Measurements from ENCODE around the gene VILL. TPM values are rescaled to one million over a fixed set of nuclear protein-coding genes. Genes with fewer than 3 reads are reported as not detected.

VILL gene
- total RNA-seq, 1 donor from 2014 or later, result 3.2 TPM

- Mint-ChIP-seq H3K27me3 (ENCODE audit: unreplicated experiment) (peaks cover 7% of the 10 kb centered on the region), H3K9me3 (ENCODE audit: unreplicated experiment) (no peaks in the 10 kb centered on the region), H3K27ac (ENCODE audit: unreplicated experiment) (no peak overlapping the region), H3K4me3 (ENCODE audit: unreplicated experiment) (no peak overlapping the region), H3K4me1 (ENCODE audit: low read depth, unreplicated experiment) (no peaks in the 10 kb centered on the region), H3K36me3 (ENCODE audit: unreplicated experiment) (no peaks in the 10 kb centered on the region)
- DNase-seq, result no peak
- TF ChIP-seq CTCF (IDR thresholded peaks at IDR 0.05; ENCODE audit: partially characterized antibody, unreplicated experiment), result no peak
Observed at GRCh38 chr3:37988931-37989525, 1.6 kb upstream of the VILL start.

GRCh38 chr3:37989821-37990480, 635 bp upstream of the VILL start:
- Mint-ChIP-seq H3K4me3 (ENCODE audit: unreplicated experiment) (no peak overlapping the region), H3K36me3 (ENCODE audit: unreplicated experiment) (no peaks in the 10 kb centered on the region), H3K4me1 (ENCODE audit: low read depth, unreplicated experiment) (peaks cover 1% of the 10 kb centered on the region), H3K9me3 (ENCODE audit: unreplicated experiment) (no peaks in the 10 kb centered on the region), H3K27ac (ENCODE audit: unreplicated experiment) (no peak overlapping the region), H3K27me3 (ENCODE audit: unreplicated experiment) (peaks cover 7% of the 10 kb centered on the region)
- no peak for TF ChIP-seq CTCF (IDR thresholded peaks at IDR 0.05; ENCODE audit: partially characterized antibody, unreplicated experiment)
- DNase-seq, result no peak

DNA sequence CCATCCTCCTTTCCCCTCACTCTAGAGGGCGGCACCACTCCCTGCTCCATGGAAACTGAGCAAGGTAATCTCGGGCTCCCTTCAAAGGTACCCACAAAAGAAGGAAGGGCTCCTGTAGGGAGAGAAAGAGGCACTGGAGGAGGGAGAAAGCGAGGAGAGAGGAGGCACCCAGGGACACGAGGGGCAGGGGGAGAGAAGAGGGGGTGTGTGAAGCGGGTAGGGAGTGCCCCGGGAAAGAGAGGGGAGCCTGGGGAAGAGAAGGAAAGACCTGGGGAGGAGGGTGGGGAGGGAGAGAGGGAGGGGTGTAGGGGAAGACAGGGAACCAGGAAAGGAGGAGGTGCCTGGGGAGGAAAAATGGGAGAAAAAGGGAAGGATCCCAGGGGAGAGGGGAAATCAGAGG, 523 bp downstream of the VILL start:
- Mint-ChIP-seq H3K27me3 (ENCODE audit: unreplicated experiment) (peaks cover 5% of the 10 kb centered on the region), H3K27ac (ENCODE audit: unreplicated experiment) (no peak overlapping the region), H3K9me3 (ENCODE audit: unreplicated experiment) (no peaks in the 10 kb centered on the region), H3K36me3 (ENCODE audit: unreplicated experiment) (no peaks in the 10 kb centered on the region), H3K4me3 (ENCODE audit: unreplicated experiment) (no peak overlapping the region), H3K4me1 (ENCODE audit: low read depth, unreplicated experiment) (peaks cover 1% of the 10 kb centered on the region)
- TF ChIP-seq CTCF (IDR thresholded peaks at IDR 0.05; ENCODE audit: partially characterized antibody, unreplicated experiment), result no peak
- no peak for DNase-seq

- DNase-seq, result no peak
- Mint-ChIP-seq H3K4me1 (ENCODE audit: low read depth, unreplicated experiment) (peaks cover 1% of the 10 kb centered on the region), H3K27me3 (ENCODE audit: unreplicated experiment) (peaks cover 5% of the 10 kb centered on the region), H3K9me3 (ENCODE audit: unreplicated experiment) (no peaks in the 10 kb centered on the region), H3K36me3 (ENCODE audit: unreplicated experiment) (no peaks in the 10 kb centered on the region), H3K4me3 (ENCODE audit: unreplicated experiment) (no peak overlapping the region), H3K27ac (ENCODE audit: unreplicated experiment) (no peak overlapping the region)
- TF ChIP-seq CTCF (IDR thresholded peaks at IDR 0.05; ENCODE audit: partially characterized antibody, unreplicated experiment), result no peak
Observed at GRCh38 chr3:37991823-37992222, 1.2 kb downstream of the VILL start.

Data from glutamatergic neuron (in vitro differentiated cells).